Choroid plexus epithelial cell (primary cell): Measurements from ENCODE around the gene BCKDK.
"Not testable (repeated sequence)": the region's sequence is repeated elsewhere in the genome, so short reads cannot be mapped to it uniquely, and the experiment has no call there.

Experiments
- DNase-seq: peaks from one replicate; pipeline ENCODE4 v3.0.0-alpha.2; 2010; ENCODE audit warnings: low read depth
- H3K4me3 ChIP-seq: 2 replicates; pipeline ENCODE4 v1.5.1; 2011; ENCODE audit warnings: low read depth, mild to moderate bottlenecking, control low read depth, low read length, moderate library complexity
- TF ChIP-seq, protein P1 (sequence below): conservative IDR thresholded peaks from 2 replicates; pipeline ENCODE4 v1.5.1; 2011; ENCODE audit warnings: low read depth, mild to moderate bottlenecking, control low read depth, inconsistent platforms, low read length, moderate library complexity

BCKDK gene

GRCh38 chr16:31132303-31132979 is 24.3 kb downstream of the BCKDK start:
- DNase-seq, result no peak
- H3K4me3 ChIP-seq, result no peak overlapping the region

DNA sequence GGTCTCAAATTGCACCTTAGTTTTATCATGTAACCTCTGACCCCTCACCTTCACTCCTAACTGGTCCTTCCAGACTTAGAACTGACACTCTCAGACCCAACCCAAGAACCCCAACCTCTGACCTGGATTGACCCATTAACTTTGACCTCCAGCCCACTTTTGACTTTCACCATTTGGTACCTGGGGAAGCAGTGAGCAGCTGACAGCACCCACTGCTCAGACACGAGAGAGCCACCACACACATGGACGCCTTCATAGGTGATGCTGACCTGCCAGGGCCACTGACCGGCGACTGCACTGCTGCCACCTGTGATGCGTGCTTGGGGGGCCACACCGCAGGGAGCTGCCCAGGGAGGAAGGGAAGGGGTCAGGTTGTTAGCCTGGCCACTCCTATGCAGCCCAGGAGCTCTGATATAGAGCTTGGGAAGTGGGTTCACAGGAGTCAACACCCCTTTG is 24.9 kb downstream of the BCKDK start:
- DNase-seq, result no peak
- H3K4me3 ChIP-seq, result no peak overlapping the region
- TF ChIP-seq, protein P1, sequence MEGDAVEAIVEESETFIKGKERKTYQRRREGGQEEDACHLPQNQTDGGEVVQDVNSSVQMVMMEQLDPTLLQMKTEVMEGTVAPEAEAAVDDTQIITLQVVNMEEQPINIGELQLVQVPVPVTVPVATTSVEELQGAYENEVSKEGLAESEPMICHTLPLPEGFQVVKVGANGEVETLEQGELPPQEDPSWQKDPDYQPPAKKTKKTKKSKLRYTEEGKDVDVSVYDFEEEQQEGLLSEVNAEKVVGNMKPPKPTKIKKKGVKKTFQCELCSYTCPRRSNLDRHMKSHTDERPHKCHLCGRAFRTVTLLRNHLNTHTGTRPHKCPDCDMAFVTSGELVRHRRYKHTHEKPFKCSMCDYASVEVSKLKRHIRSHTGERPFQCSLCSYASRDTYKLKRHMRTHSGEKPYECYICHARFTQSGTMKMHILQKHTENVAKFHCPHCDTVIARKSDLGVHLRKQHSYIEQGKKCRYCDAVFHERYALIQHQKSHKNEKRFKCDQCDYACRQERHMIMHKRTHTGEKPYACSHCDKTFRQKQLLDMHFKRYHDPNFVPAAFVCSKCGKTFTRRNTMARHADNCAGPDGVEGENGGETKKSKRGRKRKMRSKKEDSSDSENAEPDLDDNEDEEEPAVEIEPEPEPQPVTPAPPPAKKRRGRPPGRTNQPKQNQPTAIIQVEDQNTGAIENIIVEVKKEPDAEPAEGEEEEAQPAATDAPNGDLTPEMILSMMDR, result no peak

More at GRCh38 chr16:31132303-31132979, 24.3 kb downstream of the BCKDK start:
- TF ChIP-seq, protein P1, result no peak

DNA sequence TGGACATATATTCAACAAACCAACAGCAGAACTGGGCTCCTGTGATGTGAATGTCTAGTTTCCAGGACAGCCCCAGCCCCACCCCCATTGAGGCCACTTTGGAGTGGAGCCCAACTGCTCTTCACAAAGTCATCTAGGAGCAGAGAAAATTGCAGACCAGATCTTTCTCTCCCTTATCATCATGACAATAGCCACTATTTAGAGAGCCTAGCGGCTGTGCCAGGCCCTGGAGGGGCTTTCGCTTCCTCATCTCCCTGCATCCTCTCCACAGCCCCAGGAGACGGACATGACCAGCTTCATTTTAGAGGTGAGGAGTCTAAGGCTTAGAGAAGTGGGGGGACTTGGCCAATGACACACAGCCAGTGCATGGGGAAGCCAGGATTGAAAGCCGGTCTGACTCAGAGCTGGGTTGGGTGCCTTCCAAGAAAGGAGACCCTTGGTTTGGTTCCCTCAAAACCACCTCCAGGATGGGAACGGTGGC is 25.9 kb downstream of the BCKDK start:
- TF ChIP-seq, protein P1, result no peak
- DNase-seq, result no peak
- no peak overlapping the region for H3K4me3 ChIP-seq

DNA sequence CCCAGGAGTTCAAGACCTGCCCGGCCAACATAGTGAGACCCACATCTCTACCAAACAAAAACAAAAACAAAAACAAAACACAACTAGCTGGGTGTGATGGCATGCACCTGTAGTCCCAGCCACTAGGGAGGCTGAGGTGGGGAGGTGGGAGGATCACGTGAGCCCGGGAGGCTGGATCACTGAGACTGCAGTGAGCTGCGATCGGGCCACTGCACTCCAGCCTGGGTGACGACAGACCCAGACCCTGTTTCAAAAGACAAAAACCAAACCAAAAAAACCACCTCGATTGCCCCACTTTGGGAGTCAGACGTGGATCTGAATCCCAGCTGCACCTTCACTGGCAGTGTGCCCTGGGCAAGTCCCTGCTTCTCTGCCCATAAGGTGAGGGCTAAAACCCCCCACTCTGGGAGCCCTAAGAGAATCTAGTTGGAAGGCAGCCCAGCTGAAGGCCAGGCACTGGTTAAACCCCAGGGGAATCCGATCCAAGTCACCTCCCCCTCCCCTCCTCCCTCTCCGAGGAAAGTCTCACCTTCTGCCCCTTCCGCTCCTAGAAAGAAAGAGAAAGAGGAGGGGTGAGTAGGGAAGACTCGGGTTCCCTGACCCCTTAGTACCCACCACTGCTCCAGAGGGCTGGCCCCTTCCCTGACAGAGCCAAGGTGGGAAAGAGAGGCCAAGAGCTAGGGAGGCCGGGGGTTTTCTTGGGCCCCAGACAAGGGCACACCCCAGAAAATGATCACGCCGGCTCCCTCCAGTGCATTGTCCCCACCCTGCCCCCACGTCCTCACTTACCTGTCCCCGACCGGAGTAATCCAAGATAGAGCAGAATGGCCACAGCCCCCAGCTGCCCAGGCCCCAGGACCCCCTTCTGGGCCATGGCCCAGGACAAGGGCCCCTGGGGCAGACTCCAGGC is 26.7 kb downstream of the BCKDK start:
- H3K4me3 ChIP-seq, result no peak overlapping the region
- TF ChIP-seq, protein P1, result no peak
- DNase-seq, result no peak

GRCh38 chr16:31135535-31136286 is 27.5 kb downstream of the BCKDK start, which contains the start of gene PRSS8:
Gene PRSS8 (minus strand): TSS chr16:31135727. CDS start chr16:31135498, 229 bp downstream.
- H3K4me3 ChIP-seq, result no peak within 1 kb of the TSS
- TF ChIP-seq, protein P1, result no peak
- DNase-seq, result no peak

GRCh38 chr16:31136287-31136662 is 28.1 kb downstream of the BCKDK start:
- TF ChIP-seq, protein P1, result no peak
- no peak overlapping the region for H3K4me3 ChIP-seq
- DNase-seq, result no peak

GRCh38 chr16:31136822-31137499 is 28.8 kb downstream of the BCKDK start:
- not testable (repeated sequence) for H3K4me3 ChIP-seq, DNase-seq
